Nephron progenitor cell (in vitro differentiated cells): ENCODE data around the gene TSPEAR.

Experiments used
- DNase-seq: peaks from one replicate; pipeline ENCODE4 v3.0.0; 2021
- H3K27ac Mint-ChIP-seq: 2 replicates; pipeline ENCODE4 v1.8.0; 2021; ENCODE audit warnings: mild to moderate bottlenecking, moderate library complexity, mixed read lengths
- H3K27me3 Mint-ChIP-seq: 2 replicates; pipeline ENCODE4 v1.8.0; 2021; ENCODE audit warnings: mild to moderate bottlenecking, low read depth, mixed read lengths; ENCODE audit not compliant: poor library complexity
- H3K36me3 Mint-ChIP-seq: 2 replicates; pipeline ENCODE4 v1.8.0; 2021; ENCODE audit warnings: low read depth, mixed read lengths
- H3K4me1 Mint-ChIP-seq: 2 replicates; pipeline ENCODE4 v1.8.0; 2021; ENCODE audit warnings: mixed read lengths
- H3K4me3 Mint-ChIP-seq: 2 replicates; pipeline ENCODE4 v1.8.0; 2021; ENCODE audit warnings: mild to moderate bottlenecking, moderate library complexity, mixed read lengths
- H3K9me3 Mint-ChIP-seq: 2 replicates; pipeline ENCODE4 v1.8.0; 2021; ENCODE audit warnings: mild to moderate bottlenecking, moderate library complexity, mixed read lengths
- CTCF ChIP-seq: fragments of 200-600 bp; sonication (generic); IDR thresholded peaks from 2 replicates; pipeline ENCODE4 v1.5.0; 2021; ENCODE audit warnings: antibody characterized with exemption

Gene TSPEAR

GRCh38 chr21:44529503-44530125 is 181.8 kb downstream of the TSPEAR start:
- Mint-ChIP-seq H3K4me1 (no peaks in the 10 kb centered on the region), H3K27me3 (peaks cover 11% of the 10 kb centered on the region), H3K4me3 (no peak overlapping the region), H3K36me3 (no peaks in the 10 kb centered on the region), H3K9me3 (no peaks in the 10 kb centered on the region), H3K27ac (peak overlapping the region; percentile 31)
- no peak for TF ChIP-seq CTCF
- DNase-seq: no peak

GRCh38 chr21:44529011-44529421 is 182.4 kb downstream of the TSPEAR start:
- TF ChIP-seq CTCF: no peak
- peaks cover 11% of the 10 kb centered on the region for H3K27me3 Mint-ChIP-seq

GRCh38 chr21:44528634-44528995 is 182.8 kb downstream of the TSPEAR start:
- no peak for TF ChIP-seq CTCF
- Mint-ChIP-seq H3K27me3 (peaks cover 11% of the 10 kb centered on the region), H3K27ac (no peak overlapping the region), H3K4me3 (no peak overlapping the region), H3K4me1 (no peaks in the 10 kb centered on the region), H3K9me3 (no peaks in the 10 kb centered on the region), H3K36me3 (no peaks in the 10 kb centered on the region)
- DNase-seq: no peak

More at GRCh38 chr21:44529011-44529421, 182.4 kb downstream of the TSPEAR start:
- Mint-ChIP-seq H3K4me3 (no peak overlapping the region), H3K9me3 (no peaks in the 10 kb centered on the region), H3K4me1 (no peaks in the 10 kb centered on the region), H3K27ac (peak overlapping the region; percentile 31), H3K36me3 (no peaks in the 10 kb centered on the region)
- no peak for DNase-seq

- H3K4me3 Mint-ChIP-seq: no peak overlapping the region
- DNase-seq: no peak
- no peak for TF ChIP-seq CTCF
- no peaks in the 10 kb centered on the region for H3K9me3 Mint-ChIP-seq
- peaks cover 11% of the 10 kb centered on the region for H3K27me3 Mint-ChIP-seq
- no peaks in the 10 kb centered on the region for H3K36me3 Mint-ChIP-seq
- H3K27ac Mint-ChIP-seq: no peak overlapping the region
- no peaks in the 10 kb centered on the region for H3K4me1 Mint-ChIP-seq
These were observed 183.3 kb downstream of the TSPEAR start for GRCh38 chr21:44527983-44528633.

GRCh38 chr21:44527156-44527982 is 184.0 kb downstream of the TSPEAR start:
- Mint-ChIP-seq H3K27ac (no peak overlapping the region), H3K27me3 (peaks cover 11% of the 10 kb centered on the region), H3K9me3 (no peaks in the 10 kb centered on the region), H3K4me3 (no peak overlapping the region), H3K4me1 (no peaks in the 10 kb centered on the region), H3K36me3 (no peaks in the 10 kb centered on the region)
- no peak for DNase-seq
- no peak for TF ChIP-seq CTCF
